ENCODE measurements around the gene MRPL17.

The MRPL17 gene

DNA sequence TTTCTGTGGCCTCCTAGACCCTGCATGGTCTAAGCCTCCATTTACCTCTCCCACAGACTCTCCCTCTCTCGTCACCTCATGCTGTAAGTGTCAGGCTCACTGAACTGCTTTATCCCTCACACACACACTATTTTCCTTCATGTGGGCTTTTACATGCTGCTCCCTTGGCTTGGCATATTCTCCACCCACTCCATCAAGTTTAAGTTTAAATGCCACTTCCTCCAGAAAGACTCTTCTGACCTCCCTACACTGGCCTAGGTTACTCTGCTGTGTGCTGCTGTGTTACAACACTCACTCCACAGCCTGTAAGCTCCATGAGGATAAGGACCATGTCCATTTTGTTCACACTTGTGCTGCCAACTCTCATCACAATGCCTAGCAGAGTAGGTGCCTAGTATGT, 30.0 kb downstream of the MRPL17 start:
- no peak for DNase-seq

DNA sequence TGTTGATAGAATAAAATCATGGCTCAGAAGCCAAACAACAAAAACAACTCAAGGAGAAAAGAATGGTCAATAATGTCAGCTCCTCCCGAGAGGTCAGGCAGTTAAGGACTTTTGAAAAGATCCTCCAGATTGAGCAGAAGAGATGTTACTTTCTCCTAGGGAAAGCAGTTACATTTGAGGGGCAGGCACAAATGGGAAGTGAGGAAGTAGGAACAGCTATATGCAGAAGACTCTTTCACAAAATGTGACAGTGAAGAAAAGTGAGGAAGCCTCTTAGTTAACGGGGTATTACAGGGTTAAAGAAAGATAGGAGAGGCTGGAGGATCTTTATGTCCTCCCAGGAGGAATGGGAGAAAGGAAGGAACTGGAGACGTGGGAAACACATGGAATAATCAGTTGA, 31.0 kb downstream of the MRPL17 start:
- DNase-seq, result no peak

DNA sequence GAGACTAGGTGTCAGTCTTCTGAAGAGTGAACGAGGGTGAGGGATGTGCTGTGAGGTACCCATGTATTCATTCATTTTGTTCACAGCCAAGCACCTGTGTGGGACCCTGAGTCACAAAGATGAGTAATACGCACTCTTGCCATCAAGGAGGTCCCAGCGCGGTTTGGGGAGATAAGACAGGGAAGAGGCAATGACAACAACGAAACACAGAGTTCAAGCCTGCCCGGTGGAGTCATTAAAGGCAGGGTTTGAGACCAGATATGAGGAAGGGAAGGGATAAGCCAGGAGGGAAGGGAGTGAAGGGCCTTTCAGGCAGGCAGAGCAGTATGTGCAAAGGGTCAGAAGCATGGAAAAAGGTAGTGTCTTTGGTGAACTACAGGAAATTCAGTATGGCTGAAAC, 32.2 kb downstream of the MRPL17 start:
- DNase-seq, result no peak

DNA sequence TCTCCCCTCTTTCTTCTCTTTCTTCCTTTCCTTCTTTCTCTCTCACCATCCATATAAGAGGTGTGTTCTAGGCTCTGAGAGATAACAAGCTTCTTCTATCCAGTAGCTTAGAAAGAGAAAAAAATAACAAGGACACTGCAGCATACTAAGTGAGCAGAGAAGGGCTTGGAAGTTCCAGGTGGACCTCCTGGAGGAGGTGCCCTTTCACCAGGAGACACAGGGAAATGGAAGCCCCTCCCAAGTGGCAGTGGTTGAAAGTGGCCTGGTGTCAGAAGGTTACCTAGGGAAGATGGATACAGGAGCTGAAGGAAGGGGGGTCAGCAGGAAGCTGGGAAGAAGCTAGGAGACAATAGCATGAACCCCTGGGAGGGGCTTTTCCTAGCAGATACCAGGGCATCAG, 33.0 kb downstream of the MRPL17 start:
- no peak for DNase-seq

DNA sequence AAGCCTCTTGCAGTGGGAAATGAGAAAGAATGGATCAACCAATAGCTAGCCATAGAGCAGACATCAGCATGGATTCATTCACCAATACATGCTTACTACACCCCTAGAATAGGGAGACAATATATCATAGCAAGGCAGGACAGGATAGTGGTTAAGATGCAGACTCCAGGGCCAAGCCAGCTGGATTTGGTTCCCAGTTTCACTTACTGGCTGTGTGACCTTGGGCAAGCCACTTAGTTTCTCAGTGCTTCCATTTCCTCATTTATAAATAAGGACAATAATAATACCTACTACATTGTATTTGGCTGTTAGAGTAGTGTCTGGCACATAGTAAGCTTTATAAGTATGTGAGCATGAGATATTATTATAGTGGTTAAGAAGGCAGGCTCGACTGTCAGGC, 34.6 kb downstream of the MRPL17 start:
- DNase-seq, result no peak

DNA sequence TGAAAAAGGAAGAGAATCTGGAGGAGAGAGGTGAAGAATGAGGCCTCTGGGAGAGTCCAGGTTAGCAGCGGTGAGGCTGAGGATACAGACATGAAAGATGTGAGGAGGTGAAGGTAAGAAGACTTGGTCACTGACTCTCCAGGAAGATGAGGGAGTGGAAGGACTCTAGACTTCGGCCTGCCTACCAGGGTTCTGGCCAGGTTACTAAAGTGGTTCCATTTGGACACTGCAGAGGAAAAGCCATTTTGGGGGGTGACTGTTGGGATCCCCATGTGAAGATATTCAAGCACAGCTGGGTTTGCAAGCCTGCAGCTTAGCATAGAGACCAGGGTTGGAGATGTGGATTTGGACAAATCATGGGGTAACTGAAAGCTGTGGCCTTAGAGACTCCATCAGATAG, 35.3 kb downstream of the MRPL17 start:
- no peak for DNase-seq

DNA sequence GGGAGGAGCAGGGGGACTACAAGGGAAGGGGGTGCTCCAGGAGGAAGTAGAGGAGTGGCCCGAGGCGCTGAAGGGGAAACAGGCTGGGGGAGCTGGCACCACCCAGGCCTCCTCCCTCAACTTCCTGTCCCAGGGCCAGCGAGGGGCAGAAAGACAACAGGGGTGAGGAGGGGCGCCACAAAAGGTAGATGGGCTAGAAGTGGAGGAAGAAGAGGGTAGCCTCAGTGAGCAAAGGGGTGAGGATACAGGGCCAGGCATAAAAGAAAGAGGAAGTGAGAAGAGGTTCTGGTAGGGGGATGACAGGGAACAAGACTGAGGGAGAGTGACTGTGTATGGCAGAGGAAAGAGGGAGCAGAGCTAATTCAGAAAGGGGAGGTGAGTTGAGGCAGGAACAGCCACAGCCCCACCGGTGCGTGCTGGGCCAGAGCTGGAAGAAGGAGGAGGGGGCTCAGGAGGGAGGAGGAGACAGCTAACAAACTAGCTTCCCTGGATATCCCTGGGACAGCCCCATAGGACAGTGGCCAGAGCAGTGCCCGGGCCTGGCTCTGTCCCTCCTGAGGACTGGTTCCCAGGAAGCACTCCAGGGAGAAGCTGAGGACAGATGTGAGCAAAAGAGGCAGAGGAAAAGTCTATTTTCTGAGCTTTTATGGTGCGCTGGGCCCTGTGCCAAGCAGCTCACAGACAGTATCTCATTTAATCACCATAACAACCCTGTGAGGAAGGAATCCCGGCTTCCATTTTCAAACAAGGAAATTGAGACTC, 36.0 kb downstream of the MRPL17 start:
- no peak for DNase-seq

DNA sequence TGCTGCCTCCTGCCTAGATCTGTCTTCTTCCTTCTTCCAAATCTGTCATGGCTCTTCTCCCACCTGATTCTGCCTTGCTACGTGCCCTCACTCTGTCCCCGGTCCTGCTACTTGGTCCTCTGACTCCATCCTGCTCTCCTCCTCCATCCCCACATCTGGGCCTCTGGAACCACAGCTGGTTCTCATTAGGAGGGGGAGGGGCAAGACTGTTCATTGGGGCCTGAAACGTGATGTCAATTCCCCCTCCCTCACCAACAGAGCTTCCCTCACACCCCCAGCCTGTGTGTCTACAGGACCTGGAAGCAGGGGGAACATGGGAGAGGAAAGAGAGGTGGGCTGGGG, 36.6 kb downstream of the MRPL17 start:
- DNase-seq, result no peak

DNA sequence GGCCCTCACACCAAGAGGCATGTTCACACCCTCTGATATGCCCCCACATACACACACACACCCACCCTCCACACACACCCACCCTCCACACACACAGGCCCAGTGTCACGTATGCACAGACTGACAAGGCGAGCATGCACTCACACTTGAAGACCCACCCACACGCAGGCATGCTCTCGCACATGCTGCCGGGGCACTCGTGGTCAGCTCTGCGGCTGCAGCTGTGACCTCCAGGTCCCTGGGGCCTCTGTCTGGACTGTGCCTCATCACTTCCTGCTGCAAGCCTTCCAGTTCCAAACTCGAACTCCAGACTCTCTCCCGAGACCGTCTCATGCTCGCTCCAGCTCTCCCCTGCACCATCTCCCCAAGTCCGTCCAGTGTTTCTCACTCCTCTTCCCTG, 37.1 kb downstream of the MRPL17 start:
- DNase-seq, result no peak

DNA sequence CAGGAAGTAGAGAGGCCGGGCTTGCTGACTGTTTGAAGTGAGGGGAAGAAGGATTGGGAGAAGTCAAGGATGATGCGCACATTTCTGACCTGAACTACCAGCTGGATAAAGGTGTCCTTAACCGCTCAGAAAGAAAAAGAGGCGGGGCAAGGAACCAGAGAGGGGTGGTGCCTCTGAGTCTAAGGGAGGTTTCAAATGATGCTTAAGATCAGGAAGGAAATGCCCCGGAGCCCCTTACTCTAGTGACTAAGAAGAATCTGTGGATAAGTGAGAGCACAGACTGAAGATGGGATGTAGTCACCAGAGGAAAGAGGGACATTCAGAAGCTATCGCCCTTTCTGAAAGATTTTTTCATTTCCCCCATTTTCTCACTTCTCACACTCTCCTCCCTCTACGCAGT, 40.2 kb downstream of the MRPL17 start:
- DNase-seq, result no peak

DNA sequence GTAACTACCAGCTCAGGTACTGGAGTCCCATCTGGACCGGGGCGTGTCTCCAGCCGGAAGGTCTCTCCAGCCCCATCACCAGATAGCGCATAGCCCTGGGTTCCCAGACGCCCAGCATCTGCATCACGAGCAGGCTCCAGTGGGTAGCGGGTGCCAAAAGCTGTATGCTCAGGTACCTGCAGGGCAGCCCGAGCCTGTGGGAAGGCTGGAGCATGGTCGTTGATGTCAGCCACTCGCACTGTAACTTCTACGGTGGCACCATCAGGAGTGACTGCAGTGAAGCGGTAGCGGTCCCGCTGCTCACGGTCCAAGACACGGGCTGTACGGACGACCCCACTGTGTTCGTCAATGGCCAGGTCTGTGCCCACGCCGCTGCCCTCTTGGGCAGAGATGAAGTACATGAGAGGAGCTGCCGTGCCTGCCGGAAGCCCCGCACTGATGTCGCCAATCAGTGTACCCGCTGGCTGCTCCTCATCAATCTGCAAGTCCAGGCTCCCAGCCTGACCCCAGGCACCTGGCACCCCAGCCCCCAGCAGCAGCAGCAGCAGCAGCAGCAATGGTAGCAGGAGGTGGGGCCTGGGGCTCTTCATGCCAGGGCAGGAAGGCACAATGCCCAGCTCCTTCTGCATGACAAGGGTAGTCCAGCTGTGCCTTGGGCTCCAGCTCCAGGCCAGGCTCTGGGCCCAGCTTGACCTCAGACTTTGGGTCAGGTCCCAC, 42.0 kb downstream of the MRPL17 start:
- no peak for DNase-seq

DNA sequence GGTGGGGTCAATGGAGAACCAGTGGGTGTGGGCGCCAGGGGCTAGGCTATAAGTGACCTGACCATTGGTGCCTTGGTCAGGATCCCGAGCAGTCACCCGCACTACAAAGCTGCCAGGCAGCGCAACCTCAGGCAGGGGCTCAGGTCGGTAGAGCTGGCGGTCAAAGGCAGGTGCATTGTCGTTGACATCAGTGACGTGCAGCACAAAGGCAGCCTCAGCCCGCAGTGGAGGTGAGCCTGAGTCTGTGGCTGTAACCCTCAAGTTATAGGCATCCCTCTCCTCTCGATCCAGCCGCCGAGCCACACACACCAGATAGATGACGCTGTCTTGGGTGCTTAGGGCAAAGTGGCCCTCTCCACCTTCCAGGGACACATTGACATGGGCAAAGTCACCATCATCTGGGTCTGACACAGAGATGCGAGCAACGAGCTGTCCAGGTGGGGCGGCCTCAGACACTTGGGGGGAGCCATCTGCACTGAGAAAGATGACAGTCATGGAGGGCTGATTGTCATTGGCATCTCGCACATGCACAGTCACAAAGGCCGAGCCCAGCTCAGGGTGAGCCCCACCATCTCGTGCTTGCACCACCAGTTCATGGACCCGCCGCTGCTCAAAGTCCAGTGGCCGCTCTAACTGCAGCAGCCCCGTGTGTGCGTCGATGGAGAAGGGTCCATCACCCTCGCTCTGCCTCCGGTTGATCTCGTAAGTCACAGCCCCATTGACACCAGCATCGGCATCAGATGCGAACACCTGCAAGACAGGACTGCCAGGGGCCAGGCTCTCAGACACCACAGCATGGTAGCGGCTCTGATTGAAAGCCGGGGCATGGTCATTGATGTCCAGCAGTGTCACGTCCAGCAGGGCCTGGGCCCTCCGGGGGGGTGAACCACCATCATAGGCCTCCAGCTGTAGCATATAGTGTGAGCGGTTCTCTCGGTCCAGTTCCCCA, 42.8 kb downstream of the MRPL17 start:
- DNase-seq, result no peak

DNA sequence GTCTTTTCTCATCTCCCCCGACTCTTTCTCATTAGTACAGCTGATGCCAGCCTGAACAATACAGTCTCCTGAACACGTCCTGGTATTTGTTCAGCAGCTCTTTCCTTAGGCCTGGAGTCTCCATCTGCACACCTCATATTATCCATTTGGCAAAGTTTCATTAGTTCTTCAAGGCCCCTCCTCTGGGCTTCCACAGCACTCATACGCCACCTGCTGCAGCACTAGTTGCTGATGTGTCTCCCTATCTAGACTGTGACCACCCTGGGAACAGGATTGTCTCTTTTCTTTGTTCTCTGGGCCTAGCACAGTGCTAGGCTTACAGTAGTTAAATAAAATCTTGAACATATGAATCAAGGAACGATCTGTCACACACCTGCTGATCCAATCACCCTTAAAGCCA, 44.7 kb downstream of the MRPL17 start:
- no peak for DNase-seq

DNA sequence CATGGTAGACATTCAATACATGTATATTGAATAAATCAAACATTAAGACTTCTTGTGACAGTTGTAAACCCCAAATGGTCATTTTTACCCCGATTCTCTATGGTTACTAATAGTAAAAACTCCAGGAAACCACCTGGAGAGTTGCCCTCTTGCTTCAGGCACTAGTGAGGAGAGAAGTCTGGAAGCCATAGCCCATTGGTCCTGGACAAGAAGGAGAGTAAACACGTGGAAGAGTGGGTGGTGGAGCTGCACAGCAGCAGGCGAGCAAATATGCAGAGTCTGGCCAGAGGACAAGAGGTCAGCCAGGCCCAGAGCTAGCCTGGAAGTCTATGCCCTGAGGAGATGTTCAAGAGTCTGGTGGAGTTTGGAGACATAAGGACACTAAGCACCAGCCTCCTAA, 45.3 kb downstream of the MRPL17 start:
- DNase-seq, result no peak

DNA sequence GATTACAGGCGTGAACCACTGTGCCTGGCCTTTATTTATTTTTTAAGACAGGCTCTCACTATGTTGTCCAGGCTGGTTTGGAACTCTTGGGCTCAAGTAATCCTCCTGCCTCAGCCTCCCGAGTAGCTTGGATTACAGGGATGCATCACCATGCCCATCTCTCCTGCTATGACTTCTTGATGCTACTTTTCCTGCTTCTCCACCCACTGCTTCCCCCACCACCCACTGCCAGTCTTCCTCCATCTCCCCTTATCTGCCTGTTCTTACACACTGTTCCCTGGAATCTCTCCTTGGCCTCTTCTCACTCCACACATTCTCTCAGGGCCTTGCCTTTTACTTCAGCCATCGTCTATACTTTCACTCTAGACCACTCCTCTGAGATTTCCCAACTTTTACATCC, 46.7 kb downstream of the MRPL17 start:
- DNase-seq, result no peak

DNA sequence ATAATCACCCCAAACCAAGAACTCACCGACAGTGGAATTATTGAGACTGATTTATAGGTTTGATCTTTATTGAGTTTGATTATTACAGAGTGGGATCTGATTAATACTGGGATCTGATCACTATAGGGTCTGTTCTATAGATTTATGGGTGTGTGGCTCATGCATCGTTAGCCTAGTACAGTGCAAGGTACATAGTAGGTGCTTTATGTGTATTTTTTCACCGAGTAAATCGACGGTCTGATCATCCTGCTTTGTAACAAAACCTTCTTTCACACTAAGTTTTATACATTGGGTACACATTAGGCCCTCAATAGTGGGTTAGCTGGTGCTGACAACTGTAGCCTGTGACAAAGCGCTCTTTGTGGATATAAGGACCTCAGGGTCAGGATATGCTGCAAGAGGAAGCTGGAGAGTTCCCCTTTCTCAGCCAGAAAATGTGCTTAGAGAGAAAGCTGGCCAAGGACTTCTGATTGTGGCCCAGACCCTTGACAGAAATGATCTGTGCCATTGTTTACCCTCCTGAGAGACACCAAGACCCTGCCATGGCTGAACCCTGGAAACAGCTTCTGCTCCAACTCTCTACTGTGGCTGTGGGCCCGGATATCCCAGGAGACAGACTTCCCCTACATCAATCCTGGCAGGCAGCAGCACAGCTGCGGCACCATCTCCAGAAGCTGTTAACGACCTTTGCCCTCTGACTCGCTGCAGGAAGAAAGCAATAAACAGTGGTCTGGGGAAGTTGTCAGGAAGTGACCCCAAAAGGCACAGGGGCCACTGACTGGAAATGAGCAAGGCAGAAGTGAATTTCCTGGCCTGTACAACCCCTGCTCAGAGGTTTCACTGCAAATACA, 47.8 kb downstream of the MRPL17 start:
- no peak for DNase-seq

DNA sequence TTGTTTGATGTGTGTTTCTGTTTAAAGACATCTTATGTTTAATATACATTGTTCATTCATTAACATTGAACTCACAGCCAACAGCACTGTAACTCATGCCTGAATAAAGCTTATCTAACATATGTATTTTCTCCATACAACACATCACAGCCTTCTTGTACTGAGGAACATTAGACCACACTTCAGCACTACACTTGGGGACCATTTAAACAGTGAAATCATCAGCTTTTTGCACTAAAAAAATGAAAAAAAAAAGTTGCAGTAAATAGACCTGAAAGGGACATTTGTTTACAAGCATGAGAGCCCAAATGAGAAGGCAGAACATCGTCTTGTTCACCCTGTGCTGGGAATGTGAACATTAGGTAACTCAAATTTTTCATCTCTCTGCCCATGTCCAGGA, 48.6 kb downstream of the MRPL17 start:
- DNase-seq, result no peak

DNA sequence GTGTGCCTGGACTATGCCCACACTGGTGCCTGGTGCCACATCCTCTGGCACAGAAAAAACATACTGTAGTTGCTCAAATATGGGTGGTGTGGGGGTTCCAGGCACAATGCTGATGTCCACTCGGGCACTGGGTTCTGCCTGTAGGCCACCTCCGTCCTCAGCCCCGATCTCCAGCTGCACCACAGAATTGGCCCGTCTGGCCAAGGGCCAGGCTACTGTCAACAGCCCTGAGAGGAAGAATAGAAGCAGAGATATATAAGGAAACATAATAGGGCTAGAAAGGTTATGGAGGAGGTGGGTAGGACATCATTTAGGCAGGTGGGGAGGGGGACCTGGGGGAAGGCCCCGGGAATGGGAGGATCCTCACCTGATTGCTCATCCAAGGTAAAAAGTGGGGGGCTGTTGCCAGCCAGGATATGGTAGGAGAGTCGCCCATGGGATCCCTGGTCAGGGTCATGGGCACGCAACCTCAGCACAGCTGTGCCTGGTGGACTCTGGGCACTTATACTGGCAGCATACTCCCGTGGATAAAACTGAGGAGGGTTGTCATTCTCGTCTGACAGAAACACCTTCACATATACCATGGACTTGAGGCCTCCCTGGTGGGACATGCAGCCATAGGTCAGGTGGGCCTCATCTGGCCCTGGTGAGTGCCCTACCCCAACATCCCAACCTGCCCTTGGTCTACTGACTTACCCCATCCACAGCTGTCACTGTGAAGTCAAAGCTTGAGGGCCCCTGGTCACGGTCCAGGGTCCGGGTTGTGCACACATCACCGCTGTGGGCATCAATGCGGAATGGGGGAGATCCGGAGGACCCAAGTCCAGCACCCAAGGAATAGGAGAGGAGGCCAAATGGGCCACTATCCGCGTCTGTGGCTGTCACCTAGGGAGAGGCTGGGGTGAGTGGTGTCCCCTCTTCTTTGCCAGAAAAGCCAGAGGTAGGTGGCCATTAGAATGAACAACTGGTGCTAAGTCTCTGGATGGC, 49.4 kb downstream of the MRPL17 start:
- no peak for DNase-seq

DNA sequence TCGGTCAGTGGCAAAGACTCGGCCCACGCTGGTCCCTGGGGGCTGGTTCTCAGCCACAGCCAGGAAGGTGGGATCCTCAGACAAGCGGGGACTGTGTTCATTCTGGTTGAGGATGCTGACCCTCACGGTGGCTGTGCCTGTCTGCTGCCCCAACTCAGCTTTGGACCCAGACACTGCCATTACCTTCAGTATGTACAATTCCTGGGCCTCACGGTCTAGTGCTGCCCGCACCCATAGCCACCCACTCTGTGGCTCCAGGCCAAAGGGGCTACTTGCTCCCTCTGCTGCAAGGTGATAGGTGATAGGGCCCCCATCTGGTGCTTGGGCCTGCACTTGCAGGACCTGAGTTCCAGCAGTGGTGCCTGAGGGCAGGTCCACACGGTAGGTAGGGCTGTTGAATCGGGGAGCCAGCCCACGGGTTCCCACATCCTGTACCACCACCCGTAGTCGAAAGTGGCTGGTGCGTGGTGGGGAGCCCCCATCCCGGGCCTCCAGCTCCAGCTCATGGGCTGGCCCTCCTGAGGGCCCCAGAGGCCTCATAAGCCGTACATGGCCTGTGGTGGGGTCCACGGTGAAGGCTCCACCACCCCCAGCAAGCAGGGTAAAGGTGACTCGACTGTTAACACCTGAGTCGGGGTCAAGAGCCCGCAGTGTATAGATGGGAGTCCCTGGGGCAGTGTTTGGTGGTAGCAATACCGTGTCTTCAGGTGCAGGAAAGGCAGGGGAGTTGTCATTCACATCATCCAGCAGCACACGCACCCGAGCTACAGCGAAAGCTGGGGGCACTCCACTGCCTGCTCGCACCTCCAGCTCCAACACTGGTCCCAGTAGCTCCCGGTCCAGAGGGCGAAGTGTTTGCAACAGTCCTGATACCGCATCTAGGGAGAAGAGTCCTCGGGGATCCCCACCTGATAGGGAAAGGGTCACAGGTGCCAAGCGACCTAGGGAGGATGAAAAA, 50.7 kb downstream of the MRPL17 start:
- DNase-seq, result no peak

DNA sequence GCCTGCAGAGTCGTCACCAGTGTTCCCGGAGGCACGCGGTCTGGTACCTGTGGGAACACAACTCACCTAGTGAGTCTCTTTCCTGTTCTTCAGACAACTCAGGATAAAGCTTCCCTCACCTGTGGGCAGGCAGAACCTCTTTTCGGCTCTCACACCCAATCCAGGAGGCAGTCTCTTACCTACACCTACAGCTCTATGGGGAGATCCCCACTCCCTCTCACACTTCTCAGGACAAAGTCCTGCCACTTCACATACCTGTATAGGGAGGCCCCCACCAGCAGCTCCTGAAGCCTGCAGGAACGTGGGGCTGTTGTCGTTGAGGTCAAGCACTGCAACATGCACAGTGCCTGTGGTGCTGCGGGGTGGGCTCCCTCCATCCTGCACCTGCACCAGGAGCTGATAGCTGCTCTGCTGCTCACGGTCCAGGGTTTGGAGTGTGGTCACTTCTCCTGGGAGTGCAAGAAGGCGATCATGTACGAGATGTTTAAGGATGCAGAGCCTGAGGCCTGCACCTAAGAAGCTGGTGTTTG, 51.7 kb downstream of the MRPL17 start:
- DNase-seq, result no peak

All from kidney glomerular epithelial cell (primary cell).